ENCODE data around the gene IFNL2. TPM values are rescaled to one million over a fixed set of nuclear protein-coding genes. Genes with fewer than 3 reads are reported as not detected.
A peak's percentile ranks its signal among the peaks of the same experiment; 100 is the strongest.

IFNL2 gene
- total and polyA plus RNA-seq, 2 donors: not detected

DNA sequence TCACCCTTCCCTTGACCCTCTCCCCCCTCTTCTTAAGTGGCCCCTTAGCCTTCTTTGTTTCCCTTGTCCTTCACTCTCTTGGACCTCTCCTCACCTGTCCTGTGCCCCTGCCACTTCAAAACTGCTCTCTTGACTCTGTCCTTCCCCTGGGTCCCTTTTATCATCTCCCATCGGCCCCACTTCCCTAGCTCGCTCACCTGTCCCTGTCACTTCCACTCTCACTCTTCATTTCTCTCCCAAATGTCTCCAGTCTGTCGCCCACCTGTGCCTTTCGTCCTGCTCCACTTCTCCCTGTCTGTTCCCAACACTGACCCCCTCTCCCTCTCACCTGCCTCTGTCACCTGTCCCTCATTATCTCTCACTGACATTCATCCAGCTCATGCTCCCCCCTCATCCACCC lies 28.7 kb downstream of the IFNL2 start:
- no peak for DNase-seq (ENCODE audit: extremely low spot score)
- Histone ChIP-seq H3K4me3 (ENCODE audit: low read depth, low read length) (no peak overlapping the region), H3K36me3 (ENCODE audit: insufficient read depth) (no peaks in the 10 kb centered on the region), H3K4me1 (ENCODE audit: insufficient read depth) (no peaks in the 10 kb centered on the region), H3K27ac (ENCODE audit: low read depth) (no peak overlapping the region)
- WGBS: 91% methylated on average over 4 of the region's 4 CpGs

DNA sequence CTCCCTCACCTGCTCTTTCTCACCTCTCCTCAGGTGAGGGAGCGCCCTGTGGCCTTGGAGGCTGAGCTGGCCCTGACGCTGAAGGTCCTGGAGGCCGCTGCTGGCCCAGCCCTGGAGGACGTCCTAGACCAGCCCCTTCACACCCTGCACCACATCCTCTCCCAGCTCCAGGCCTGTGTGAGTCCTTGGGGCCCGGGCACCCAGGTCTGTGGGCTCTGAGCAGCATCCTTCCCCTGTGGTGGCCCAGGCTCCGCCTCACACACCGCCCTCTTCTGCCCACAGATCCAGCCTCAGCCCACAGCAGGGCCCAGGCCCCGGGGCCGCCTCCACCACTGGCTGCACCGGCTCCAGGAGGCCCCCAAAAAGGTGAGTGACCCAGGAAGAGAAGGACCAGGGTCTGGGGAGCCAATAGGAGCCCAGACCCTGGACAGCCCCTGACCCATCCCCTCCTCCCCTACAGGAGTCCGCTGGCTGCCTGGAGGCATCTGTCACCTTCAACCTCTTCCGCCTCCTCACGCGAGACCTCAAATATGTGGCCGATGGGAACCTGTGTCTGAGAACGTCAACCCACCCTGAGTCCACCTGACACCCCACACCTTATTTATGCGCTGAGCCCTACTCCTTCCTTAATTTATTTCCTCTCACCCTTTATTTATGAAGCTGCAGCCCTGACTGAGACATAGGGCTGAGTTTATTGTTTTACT lies 29.9 kb downstream of the IFNL2 start:
- no peak for DNase-seq (ENCODE audit: extremely low spot score)
- Histone ChIP-seq H3K36me3 (ENCODE audit: insufficient read depth) (no peaks in the 10 kb centered on the region), H3K27ac (ENCODE audit: low read depth) (no peak overlapping the region), H3K4me1 (ENCODE audit: insufficient read depth) (no peaks in the 10 kb centered on the region), H3K4me3 (ENCODE audit: low read depth, low read length) (no peak overlapping the region)
- 62% methylated on average over 17 of the region's 17 CpGs for WGBS

GRCh38 chr19:39299404-39299803 lies 31.2 kb downstream of the IFNL2 start:
- H3K27ac ChIP-seq (ENCODE audit: low read depth): no peak overlapping the region
- H3K4me3 ChIP-seq (ENCODE audit: low read depth, low read length): no peak overlapping the region
- H3K36me3 ChIP-seq (ENCODE audit: insufficient read depth): no peaks in the 10 kb centered on the region
- WGBS: 93% methylated on average over 9 of the region's 9 CpGs
- DNase-seq (ENCODE audit: extremely low spot score): no peak
- no peaks in the 10 kb centered on the region for H3K4me1 ChIP-seq (ENCODE audit: insufficient read depth)

GRCh38 chr19:39299832-39300231 lies 31.6 kb downstream of the IFNL2 start:
- H3K4me3 ChIP-seq (ENCODE audit: low read depth, low read length): no peak overlapping the region
- H3K27ac ChIP-seq (ENCODE audit: low read depth): no peak overlapping the region
- 91% methylated on average over 10 of the region's 10 CpGs for WGBS
- no peaks in the 10 kb centered on the region for H3K4me1 ChIP-seq (ENCODE audit: insufficient read depth)
- no peak for DNase-seq (ENCODE audit: extremely low spot score)
- no peaks in the 10 kb centered on the region for H3K36me3 ChIP-seq (ENCODE audit: insufficient read depth)

DNA sequence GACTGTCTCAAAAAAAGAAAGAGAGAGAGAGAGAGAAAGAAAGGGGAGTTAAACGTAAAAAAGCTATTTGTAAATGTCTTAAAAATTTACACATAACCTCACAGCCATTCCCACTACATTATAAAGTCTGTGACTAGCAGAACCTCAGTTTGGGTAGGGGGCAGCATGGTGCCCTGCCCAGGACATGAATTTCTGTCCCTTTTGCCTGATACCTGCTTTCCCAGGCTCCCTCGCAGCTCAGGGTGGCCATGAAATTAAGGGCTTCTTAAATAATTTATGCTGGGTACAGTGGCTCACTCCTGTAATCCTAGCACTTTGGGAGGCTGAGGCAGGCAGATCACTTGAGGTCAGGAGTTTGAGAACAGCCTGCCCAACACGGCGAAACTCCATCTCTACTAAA lies 32.8 kb downstream of the IFNL2 start:
- WGBS: 78% methylated on average over 4 of the region's 4 CpGs

DNA sequence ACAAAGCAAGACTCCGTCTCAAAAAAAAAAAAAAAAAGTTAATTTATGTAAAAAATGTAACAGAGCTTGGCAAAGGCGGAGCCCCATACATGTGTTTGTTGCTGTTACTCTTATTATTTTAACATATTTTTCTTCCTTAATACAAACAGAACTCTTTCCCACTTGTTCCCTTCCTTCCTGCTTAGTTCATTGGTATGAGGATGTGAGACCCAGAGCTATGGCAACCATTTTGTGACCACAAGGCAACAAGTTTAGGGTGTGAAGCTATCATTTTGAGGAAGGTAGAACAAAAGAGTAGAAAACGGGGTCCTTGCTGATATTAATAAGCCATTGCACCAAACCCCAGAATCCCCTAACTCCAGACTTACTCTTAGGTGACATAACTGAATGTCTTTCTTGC lies 33.4 kb downstream of the IFNL2 start:
- no peak for DNase-seq (ENCODE audit: extremely low spot score)
- WGBS: 85% methylated on average over 3 of the region's 3 CpGs
- H3K4me1 ChIP-seq (ENCODE audit: insufficient read depth): no peaks in the 10 kb centered on the region

More for the DNA sequence above, 32.8 kb downstream of the IFNL2 start:
- H3K4me1 ChIP-seq (ENCODE audit: insufficient read depth): no peaks in the 10 kb centered on the region
- no peaks in the 10 kb centered on the region for H3K36me3 ChIP-seq (ENCODE audit: insufficient read depth)
- H3K4me3 ChIP-seq (ENCODE audit: low read depth, low read length): no peak overlapping the region
- DNase-seq (ENCODE audit: extremely low spot score): no peak
- no peak overlapping the region for H3K27ac ChIP-seq (ENCODE audit: low read depth)

DNA sequence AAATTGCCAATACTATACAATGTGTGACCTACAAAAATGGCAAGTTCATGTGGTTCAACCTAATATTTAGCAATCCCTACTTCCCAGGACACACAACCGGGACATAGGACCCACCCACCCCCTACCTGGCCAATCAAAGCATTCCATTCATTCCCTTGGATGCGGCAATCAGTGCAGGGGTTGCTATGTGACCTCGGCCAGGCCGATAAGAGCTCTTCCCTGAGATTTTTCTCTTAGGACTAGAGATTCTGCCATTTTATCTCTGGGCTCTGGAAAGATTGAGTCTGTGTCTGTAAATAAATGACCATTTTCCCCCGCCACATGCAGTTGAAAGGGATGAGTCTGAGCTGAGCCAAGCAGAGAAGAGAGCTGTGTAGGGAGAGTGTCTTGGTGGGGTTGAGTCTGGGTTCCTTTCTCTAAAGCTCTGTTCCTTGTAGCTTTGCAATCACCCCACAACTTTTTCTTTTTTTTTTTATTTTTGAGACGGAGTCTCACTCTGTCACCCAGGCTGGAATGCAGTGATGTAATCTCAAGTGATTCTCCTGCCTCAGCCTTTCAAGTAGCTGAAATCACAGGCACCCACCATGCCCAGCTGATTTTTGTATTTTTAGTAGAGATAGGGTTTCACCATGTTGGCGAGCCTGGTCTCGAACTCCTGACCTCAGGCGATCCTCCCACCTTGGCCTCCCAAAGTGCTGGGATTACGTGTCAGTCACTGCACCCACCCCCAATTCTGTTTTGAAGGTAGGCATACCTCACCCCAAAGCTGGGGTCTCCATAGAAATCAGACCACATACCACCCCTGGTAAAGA lies 35.4 kb downstream of the IFNL2 start:
- DNase-seq (ENCODE audit: extremely low spot score): no peak
- whole genome bisulfite sequencing: 45% methylated on average over 10 of the region's 10 CpGs
- no peaks in the 10 kb centered on the region for H3K4me1 ChIP-seq (ENCODE audit: insufficient read depth)
- H3K36me3 ChIP-seq (ENCODE audit: insufficient read depth): no peaks in the 10 kb centered on the region
- H3K27ac ChIP-seq (ENCODE audit: low read depth): no peak overlapping the region
- H3K4me3 ChIP-seq (ENCODE audit: low read depth, low read length): no peak overlapping the region

More for the DNA sequence above, 33.4 kb downstream of the IFNL2 start:
- Histone ChIP-seq H3K4me3 (ENCODE audit: low read depth, low read length) (no peak overlapping the region), H3K27ac (ENCODE audit: low read depth) (no peak overlapping the region), H3K36me3 (ENCODE audit: insufficient read depth) (no peaks in the 10 kb centered on the region)

GRCh38 chr19:39304185-39304513 lies 36.0 kb downstream of the IFNL2 start:
- H3K36me3 ChIP-seq (ENCODE audit: insufficient read depth): no peaks in the 10 kb centered on the region
- DNase-seq (ENCODE audit: extremely low spot score): no peak
- H3K4me3 ChIP-seq (ENCODE audit: low read depth, low read length): no peak overlapping the region

GRCh38 chr19:39304701-39305571 lies 36.7 kb downstream of the IFNL2 start:
- no peak overlapping the region for H3K27ac ChIP-seq (ENCODE audit: low read depth)
- no peaks in the 10 kb centered on the region for H3K4me1 ChIP-seq (ENCODE audit: insufficient read depth)
- 38% methylated on average over 6 of the region's 6 CpGs for WGBS
- H3K36me3 ChIP-seq (ENCODE audit: insufficient read depth): no peaks in the 10 kb centered on the region
- no peak for DNase-seq (ENCODE audit: extremely low spot score)
- no peak overlapping the region for H3K4me3 ChIP-seq (ENCODE audit: low read depth, low read length)

More at GRCh38 chr19:39304185-39304513, 36.0 kb downstream of the IFNL2 start:
- H3K27ac ChIP-seq (ENCODE audit: low read depth): no peak overlapping the region
- no peaks in the 10 kb centered on the region for H3K4me1 ChIP-seq (ENCODE audit: insufficient read depth)

DNA sequence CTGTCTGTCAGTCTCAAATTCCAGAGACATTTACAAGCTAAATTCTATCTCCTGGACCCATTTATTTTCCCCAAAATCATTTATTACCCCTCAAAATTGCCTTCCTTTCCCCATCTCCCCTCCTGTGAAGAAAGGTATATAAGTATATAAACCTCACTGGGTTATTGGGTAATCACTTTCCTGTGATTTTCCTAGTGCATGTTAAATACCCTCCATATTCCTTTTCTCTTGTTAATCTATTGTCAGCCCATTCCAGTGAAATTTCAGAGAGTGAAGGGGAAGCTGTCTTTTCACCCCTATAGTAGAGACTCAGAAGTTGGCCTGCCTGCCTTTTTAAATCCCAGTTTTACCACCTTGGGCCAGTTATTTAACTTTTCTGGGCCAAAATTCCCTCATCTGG lies 37.9 kb downstream of the IFNL2 start:
- Histone ChIP-seq H3K36me3 (ENCODE audit: insufficient read depth) (no peaks in the 10 kb centered on the region), H3K27ac (ENCODE audit: low read depth) (no peak overlapping the region), H3K4me3 (ENCODE audit: low read depth, low read length) (no peak overlapping the region), H3K4me1 (ENCODE audit: insufficient read depth) (no peaks in the 10 kb centered on the region)
- no peak for DNase-seq (ENCODE audit: extremely low spot score)

DNA sequence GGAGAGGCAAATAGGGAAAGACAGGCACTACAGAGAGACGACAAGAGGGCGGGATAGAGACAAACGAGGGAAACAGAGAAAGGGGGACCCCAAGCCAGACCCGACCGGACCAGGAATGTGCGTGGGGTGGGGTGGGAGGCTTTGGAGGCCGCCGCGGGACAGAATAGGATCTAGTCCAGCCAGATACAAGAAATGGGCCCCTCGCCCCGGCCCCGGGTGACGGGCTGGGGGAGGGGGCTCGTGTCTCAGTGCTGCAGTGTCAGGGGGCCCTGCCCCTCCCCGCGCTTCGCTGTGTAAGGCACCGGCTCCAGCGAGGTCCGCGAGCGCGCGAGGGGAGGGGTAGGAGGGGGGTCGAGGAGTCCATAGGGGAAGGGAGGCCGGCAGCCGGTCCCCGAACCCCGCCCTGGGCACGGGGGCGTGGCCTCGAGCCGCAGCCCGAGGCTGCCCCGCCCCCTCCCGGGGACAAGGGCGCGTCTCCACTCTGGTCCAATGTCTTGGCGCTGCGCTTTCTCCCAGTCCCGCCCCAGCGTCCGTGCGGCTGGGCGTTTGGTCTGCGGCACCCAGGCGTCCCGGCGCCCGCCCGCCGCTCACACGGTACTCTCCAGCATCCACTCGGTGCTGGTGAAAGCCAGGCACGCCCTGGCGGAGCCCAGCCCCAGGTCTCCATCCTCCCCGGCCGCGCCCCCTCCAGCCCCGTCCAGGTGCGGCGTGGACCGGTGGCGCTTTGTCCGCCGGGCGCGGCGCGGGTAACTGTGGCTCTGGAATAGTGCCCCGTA lies 39.0 kb downstream of the IFNL2 start:
- DNase-seq (ENCODE audit: extremely low spot score): peak; percentile 13
- no peaks in the 10 kb centered on the region for H3K36me3 ChIP-seq (ENCODE audit: insufficient read depth)
- 9% methylated on average over 71 of the region's 71 CpGs for WGBS
- H3K4me3 ChIP-seq (ENCODE audit: low read depth, low read length): peak overlapping the region; percentile 7
- H3K4me1 ChIP-seq (ENCODE audit: insufficient read depth): no peaks in the 10 kb centered on the region
- no peak overlapping the region for H3K27ac ChIP-seq (ENCODE audit: low read depth)

GRCh38 chr19:39307822-39308530 lies 39.8 kb downstream of the IFNL2 start:
- DNase-seq (ENCODE audit: extremely low spot score): no peak
- Histone ChIP-seq H3K27ac (ENCODE audit: low read depth) (no peak overlapping the region), H3K36me3 (ENCODE audit: insufficient read depth) (no peaks in the 10 kb centered on the region), H3K4me1 (ENCODE audit: insufficient read depth) (no peaks in the 10 kb centered on the region), H3K4me3 (ENCODE audit: low read depth, low read length) (peak overlapping the region; percentile 7)
- 18% methylated on average over 82 of the region's 82 CpGs for whole genome bisulfite sequencing

Data from urinary bladder (tissue), 4 donors.